SIG-M5 treated with dmso at 0.1 percent for 504 hours (cell line): ENCODE results near the gene TCEANC.

Experiments used
- DNase-seq: peaks from one replicate; lab custom pipeline; 2025; ENCODE audit not compliant: unreplicated experiment; lab: John Stamatoyannopoulos, UW

The TCEANC gene

DNA sequence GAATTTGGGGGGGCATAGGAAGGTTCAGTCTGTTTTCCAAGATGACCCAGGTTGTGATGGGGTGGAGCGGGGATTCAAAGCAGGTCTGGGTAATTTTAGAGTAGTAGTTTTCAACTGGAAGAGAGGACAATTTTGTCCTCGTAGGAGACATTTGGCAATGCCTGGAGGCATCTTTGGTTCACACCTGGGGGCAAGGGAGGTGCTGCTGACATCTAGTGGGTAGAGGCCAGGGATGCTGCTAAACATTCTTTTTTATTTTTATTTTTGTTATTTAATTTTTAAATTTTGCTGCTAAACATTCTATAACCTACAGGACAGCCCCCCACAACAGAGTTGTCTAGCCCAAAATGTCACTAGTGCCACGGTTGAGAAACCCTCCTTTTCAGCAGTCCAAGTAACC, 37.9 kb downstream of the TCEANC start:
- DNase-seq: no peak

DNA sequence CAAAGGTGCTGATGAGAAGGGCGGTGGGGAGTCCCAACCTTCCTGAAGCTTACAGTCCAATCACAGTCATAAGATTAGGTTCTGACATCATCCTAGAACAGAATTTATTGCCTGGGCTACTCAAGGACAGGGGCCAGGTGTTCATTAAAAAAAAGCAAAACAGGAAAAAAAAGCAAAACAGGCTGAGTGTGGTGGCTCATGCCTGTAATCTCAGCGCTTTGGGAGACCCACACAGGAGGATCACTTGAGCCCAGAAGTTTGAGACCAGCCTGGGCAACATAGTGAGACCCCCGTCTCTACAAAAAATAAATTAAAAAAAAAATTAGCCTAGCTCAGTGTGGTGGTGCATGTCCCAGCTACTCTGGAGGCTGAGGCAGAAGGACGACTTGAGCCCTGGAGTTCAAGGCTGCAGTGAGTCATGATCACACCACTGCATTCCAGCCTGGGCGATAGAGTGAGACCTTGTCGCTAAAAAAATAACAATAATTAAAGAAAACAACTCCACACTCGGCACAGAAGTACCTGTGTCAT, 39.0 kb downstream of the TCEANC start:
- DNase-seq: no peak

DNA sequence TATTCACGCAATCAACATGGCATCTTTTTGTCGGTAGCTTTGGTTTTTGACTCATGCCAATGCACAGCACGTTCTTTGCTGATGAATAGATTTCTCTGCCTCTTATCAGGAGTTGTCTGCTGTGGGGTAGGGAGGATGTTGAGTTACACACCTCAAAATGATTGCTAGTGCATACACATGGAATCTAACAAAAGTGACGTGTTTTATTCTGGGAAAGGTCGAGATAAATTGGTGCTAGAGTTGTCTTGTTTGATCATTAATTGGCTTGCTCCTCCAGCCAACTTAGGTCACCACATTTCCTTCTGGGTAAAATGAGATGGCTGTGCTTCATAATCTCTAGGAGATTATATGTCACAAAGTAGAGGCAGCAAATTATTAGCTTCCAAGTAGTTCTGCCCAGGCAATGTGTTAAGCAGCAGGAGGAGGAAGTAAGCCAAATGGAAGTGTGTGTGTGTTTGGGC, 39.9 kb downstream of the TCEANC start:
- no peak for DNase-seq

DNA sequence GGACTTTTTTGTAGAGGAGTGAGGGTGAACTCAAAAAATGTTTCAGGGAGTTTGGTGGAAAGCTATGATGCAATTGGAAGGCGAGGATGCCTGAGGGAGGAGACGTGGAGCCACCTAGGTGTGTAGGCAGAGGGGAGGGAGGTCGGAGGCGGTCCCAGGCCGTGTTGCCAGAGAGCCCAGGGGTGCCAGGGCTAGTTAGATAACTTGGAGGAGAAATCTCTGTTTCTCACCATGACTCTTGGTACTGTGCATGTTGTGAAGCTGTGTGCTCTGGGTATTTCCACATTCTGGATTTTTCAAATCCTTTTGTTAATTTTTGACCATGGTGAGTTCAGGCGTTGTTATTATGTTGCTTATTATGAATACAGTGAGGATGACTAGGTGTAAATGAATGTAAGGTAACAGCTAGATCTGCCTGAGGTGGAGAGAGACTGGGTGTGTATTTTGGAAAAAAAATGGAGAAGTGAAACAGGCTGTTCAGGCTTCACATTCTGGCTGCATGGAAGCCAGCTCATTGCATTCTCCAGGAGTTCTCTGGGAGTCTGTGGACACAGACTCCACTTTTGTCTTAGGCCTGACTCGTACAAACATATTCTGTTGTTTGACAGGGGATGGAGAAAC, 40.5 kb downstream of the TCEANC start:
- DNase-seq: peak; percentile 21

DNA sequence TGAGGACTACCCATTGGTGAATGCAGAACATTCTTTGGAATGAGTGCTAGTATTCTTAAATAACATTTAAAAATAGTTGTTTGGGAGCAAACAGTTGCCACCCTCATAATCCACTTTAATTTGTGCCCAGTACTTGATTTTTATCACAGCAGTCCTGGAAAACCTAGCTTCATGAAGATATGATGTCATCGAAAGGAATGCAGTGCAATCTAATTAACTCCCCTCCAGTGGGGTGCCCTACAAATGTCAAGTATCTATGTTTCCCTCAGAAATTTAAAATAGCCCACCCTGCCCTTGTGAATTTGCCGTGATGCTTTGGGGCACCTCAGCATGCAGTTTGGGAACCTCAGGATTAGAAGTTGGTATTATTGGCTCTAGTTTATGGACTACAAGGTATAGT, 41.4 kb downstream of the TCEANC start:
- DNase-seq: no peak

DNA sequence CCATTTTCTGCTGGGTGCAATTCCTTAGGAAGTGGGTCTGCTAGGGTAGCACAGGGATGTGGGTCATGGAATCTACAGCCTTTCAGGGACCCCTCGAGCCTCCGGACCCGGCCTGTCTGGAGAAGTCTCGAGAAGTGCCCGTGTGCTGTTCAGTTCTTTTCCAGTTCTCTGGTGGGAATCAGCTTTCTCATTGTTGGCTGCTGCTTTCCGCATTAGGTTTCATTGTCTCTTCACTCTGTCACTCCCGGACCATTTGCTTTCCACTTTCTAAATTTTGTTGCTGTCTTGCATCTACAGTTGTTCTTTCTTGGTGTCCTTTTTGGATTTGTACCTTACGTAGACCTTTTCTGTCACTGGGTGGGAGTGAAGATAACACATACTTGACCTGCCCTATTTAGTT, 42.0 kb downstream of the TCEANC start:
- no peak for DNase-seq

DNA sequence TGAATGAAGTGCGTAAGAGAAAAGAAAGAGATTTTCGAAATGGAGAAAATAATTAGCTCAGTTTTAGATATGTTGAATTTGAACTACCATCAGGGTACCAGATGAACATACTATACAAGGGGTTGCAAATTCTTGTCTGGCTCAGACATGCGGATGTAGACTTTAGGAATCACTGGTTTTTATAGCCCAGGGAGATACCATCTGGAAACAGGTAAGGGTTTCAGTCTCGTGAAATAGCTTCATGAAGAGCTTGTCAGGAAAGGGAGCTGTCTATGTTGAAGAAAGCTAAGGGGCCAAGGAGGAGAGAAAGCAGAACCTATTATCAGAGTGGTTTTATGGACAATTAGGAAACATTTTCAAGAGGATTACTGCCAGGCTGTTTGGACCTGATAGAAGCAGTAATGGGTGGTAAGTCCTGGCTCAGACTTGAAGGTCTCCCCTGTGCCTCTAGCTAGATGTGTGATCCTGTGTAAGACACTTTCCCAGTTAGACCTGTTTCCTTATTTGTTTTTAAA, 42.7 kb downstream of the TCEANC start:
- no peak for DNase-seq

DNA sequence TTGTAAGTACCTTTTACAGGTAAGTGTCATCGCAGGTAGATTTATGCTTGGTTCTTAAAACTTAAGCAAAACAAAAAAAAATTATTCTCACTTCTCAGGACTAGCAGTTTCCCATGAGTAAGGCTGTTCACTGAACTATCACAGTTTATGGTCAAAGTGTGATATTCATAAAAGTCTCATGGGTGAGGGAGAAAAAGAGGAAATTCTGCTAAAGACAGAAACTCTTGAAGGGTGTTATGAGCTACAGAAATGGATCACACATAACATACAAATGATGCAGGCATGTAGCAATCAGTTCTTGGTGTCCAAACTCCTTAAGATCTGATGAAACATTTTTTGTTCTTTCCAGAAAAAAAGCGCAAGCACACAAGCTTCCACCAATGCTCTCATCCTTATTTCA, 44.5 kb downstream of the TCEANC start:
- peak; percentile 69 for DNase-seq

DNA sequence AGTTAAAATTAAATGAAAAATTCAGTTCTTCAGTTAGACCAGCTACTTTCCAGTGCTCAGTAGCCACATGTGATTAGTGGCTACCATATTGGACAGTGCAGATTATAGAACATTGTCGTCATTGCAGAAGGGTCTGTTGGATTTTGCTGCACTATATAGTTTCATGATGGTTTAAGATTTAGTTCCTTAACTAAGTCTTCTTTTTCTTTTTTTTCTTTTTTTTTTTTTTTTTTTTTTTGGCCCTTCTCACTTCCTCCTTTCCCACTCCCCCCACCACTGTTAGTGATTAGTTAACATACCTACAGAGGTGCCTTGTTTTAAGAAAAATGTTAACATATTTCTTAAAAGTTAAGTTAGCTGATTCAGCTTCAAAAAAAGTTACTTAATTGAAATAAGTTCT, 45.0 kb downstream of the TCEANC start:
- DNase-seq: no peak

DNA sequence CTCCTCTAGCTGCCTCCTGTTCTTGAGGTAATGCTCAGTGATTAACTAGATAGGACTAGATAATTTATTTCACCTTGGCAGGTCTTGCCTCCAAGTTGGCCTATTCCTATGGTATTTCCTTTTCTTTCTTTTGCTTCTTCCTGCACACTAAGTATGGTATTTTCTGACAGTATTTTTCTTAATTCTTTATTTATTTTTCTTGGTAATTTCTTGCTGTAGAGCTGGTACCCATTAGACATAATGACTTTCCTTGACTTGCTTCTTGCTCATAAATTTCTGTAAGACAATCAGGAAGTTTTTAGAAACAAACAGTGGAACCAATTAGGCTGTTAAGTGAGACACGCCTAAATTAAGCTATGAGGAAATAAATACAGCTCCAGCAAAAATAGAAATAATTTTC, 45.5 kb downstream of the TCEANC start:
- DNase-seq: no peak

DNA sequence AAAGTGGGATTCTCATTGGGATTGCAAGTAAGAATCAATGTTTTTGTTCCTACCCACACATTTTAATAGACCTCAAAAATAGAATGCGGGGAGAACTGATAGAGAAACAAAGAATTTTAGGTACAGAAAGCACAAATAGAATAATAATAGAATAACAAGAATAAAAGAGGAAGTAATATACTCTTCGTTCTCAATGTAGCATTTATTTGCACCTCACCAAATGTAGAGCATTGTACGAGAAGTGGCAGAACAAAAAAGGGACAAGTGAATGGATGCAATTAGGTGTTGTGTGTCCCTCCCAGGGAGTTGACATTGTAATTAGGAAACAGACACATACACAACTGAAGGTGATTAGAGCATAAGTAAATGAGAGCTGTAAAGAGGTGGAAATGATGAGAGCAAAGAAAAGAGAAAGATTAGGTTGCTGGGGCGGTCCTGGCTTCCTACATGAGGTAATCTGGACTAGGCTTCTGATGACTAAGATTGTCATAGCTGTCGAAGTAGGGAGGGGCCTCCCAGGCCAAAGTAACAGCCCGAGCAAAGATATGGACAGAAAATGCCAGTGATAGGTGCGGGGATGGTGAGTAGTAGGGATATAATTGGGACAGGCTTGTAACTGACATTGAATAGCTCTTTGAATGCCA, 46.4 kb downstream of the TCEANC start:
- no peak for DNase-seq

DNA sequence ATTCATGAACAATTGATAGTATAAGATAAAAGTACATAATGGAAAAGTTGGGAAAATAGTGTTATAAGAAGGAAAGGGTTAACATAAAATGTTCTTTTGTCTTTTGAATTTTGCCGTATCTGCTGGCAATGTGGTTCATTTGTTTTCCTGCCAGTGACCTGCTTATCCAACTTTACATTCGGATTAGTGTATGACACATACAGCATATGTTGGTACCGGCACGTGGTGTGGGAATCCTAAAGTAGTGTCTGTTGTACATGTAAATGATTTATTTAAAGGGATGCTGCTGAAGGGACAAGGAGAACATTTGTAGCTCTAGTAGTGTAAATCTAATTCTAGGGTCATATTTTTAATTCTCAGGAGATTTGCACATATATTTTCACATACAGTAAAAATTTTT, 47.4 kb downstream of the TCEANC start:
- no peak for DNase-seq

DNA sequence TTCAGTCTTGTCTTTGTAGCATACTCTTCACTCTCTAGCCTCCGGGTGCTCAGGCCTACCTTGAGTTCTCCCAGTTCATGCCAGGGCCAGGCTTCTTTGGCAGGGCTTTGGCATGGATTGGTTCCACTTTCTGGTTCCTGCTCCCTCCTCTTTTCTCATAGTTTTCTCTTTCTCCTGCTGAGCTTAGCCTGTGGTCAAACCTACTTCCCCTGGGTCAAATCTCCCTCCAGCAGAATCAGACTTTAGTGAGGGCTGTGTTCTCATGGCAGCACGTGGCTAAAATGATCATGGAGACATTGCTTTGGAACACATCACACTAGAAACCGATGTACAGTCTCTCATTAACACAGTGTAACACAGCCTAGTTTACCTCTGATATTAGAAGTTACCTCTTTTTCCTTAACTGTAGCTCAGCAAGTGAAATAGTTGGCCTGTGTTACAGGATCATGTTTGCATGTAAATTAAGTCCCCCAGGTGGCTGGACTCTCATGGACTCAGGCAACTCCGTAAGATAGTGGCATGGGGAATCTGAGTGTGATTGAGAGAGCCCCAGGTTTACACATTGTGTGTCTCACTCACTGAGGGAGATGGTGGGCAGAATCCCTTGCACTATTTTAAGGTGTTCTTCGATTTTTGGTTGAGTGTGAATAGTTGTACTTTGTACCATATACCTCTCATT, 49.3 kb downstream of the TCEANC start:
- DNase-seq: no peak

DNA sequence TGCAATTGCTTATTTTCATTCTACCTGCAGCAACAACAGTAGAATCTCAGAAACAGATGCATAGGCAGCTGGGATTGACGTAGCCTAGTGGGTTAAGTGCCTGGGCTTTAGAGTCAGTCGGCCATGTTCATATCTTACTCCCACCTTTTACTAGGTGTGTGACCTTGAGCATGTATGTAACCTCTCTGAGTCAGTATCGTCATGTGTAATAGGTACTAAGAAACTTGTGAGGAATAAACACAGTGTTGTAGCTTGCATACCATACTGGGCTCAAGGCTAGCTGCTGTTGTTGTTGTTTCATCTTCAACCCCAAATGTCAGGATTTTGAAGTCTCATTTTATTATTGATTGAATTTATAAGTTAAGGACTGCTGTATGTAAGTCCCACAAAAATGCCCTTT, 50.2 kb downstream of the TCEANC start:
- DNase-seq: no peak

DNA sequence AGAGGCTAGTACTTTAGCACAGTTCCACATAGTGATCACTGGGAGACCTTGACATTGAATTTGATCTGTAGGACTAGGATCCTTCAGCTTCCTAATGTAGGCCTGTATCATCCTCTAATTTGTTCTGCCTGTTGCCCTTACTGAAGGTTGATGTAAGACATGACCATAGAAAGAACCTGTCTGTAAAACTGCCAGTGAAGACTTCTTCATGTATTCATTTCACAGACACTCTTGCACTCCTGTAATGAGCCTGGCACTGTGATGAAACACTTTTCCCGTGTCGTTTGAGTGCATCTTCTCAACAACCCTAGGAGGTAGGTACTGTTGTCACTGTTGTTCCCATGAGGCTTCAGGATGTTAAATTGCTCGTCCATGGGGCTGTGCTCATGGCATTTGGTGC, 50.6 kb downstream of the TCEANC start:
- no peak for DNase-seq

DNA sequence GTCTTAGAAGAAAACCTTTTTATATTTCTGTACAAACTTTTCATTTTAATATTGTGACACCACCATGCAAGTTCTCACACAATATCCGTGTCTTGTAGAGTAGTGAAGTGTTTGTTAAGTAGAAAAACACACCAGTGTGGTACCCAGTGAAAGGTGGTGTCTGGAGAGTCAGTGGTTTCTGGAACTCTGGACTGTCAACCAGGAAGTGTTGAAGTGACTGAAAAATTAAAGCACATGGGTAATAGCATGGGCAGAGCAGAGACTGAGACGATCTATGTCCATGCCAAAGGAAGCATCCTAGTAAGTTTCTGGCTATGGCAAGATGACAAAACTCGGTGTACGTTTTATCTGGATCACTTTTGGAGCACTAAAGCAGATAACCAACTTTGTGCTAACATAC, 58.2 kb downstream of the TCEANC start:
- no peak for DNase-seq
